ENCODE measurements around the gene GGA3.
A peak's percentile ranks its signal among the peaks of the same experiment; 100 is the strongest.
"Not testable (repeated sequence)": the region's sequence is repeated elsewhere in the genome, so short reads cannot be mapped to it uniquely, and the experiment has no call there.

Gene GGA3

GRCh38 chr17:75261336-75262111, at the start of gene GGA3, which contains the start of gene MRPS7:
TSS of gene GGA3 (minus strand) at chr17:75261606. CDS start at chr17:75261587, 19 bp downstream.
TSS of gene MRPS7 (plus strand) at chr17:75261879. CDS start at chr17:75261901, 22 bp downstream.
- peak; percentile 94 to 96 for DNase-seq

DNA sequence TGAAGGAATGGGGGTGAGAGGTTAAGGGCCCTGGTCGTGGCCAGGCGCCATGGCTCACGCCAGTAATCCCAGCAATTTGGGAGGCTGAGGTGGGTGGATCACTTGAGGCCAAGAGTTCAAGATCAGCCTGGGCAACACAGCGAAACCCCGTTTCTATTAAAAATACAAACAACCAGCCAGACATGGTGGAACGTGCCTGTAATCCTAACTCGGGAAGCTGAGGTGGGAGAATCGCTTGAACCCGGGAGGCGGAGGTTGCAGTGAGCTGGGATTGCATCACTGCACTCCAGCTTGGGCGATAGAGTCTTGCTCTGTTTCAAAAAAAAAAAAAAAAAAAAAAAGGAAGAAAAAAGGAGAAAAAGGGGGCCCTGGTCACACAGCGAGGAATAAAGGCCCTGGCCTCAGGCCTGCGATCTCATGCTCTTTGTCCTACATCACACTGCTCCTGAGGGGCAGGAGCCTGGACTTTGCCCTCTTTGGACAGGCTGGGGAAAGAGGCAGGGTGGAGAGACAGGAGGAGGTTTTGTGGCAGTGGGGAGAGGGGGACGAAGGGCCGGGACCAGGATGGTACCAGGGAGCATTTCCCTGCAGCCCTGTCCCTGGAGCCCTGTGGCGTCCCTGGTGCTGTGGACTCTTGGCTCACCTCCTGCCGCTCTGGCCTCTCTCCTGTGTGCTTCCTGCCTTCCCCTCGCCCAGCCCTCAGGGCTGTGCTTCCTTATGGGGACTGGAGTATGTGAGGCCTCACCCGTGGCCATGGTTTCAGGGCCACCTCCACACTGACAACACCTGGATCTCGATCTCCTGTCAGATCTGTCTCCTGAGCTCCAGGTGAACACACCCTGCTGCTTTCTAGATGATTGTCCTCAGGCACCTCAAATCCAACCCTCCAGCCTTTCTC, 47.6 kb upstream of the GGA3 start:
- DNase-seq: no peak

DNA sequence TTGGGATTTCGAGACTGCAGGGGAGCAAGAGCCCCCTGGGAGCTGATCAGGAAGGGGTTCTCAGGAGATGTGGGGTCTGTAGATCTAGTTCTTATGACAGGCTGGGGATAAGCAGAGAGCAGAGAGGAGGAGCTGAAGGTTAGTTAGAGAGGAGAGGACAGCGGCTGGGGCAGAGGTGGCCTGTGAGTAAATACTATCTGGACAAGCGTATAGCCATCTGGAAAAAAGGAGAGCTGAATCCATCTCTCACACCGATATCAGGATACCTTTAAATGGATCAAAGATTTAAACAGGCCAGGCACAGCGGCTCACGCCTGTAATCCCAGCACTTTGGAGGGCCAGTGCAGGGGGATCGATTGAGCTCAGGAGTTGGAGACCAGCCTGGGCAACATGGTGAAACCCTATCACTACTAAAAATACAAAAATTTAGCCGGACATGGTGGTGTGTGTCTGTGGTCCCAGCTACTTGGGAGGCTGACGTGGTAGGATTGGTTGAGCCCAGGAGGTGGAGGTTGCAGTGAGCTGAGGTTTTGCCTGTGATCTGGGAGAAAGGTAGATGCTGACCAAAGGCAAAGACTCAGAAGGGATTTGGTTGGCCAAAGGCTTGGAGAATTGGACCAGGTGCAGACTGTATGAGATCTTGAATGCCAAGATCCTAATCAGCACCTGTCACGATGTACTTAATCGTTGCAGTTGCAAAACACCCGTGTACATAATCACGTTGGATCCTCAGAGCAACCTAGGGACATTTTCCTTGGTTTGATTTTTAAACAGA, 46.7 kb upstream of the GGA3 start:
- DNase-seq: no peak

- DNase-seq: peak in 1 of 2 donors; percentile 64
Measured at GRCh38 chr17:75301502-75302206, 40.2 kb upstream of the GGA3 start.

GRCh38 chr17:75301049-75301448, 39.6 kb upstream of the GGA3 start:
- DNase-seq: peak in 1 of 2 donors; percentile 24

GRCh38 chr17:75300280-75300679, 38.9 kb upstream of the GGA3 start:
- no peak for DNase-seq

DNA sequence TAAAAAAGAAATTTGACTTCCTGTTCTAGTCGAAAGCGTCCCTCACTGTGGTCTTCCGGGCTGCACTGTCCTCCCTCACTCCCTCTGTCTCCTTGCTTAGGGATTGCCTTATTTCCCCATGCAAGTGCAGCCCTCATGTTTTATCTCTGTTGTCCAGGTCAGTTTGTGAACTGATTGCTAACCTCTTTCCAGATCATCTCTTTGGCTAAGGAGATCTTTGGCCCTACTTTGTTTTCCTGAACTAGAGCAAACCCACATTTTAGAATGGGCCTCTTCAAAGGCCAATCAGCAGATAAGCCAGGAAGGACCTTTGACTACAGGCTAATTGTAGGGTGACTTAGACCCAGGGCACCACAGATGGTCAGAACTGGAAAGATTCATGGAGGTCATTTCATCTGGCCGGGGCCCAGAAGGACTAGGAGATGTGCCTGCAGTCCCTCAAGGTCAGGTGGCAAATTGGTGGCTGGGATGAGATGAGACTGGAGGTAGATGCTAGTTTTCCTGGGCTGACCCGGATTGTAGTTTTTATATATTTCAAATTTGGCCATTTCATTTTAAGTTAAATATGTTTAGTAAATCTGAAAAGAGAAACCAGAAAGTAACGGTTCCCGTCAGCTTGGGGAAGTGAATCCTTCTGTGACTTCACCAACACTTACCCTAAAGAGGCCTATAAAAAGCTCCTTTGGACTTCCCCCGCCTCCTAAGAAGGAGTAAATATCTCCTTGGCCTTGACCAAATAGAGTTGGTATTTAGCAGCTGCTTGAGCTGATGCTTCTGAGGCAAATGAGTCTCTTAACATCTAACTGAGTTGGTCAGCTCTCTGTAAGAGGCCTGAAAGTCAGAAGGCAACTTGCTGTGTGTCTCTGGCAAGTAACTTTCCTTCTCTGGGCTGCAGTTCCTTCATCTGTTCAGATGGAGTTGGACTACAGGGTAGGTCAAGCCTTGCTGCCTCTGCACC, 34.1 kb upstream of the GGA3 start:
- peak; percentile 42 to 68 for DNase-seq

DNA sequence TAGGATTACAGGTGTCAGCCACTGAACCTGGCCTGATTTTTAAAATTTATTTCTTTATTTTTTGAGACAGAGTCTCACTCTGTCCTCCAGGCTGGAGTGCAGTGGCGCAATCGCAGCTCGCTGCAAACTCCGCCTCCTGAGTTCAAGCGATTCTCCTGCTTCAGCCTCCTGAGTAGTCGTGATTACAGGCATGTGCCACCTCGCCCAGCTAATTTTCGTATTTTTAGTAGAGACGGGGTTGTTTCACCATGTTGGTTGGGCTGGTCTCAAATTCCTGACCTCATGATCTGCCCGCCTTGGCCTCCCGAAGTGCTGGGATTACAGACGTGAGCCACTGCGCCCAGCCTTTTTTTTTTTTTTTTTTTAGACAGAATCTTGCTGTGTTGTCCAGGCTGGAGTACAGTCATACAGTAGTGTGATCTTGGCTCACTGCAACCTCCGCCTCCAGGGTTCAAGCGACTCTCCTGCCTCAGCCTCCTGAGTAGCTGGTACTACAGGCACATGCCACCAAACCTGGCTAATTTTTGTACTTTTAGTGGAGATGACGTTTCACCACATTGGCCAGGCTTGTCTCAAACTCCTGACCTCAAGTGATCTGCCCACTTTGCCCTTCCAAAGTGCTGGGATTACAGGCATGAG, 31.5 kb upstream of the GGA3 start:
- peak in 1 of 2 donors; percentile 37 for DNase-seq

GRCh38 chr17:75289832-75290337, 28.5 kb upstream of the GGA3 start:
- peak; percentile 66 to 78 for DNase-seq

DNA sequence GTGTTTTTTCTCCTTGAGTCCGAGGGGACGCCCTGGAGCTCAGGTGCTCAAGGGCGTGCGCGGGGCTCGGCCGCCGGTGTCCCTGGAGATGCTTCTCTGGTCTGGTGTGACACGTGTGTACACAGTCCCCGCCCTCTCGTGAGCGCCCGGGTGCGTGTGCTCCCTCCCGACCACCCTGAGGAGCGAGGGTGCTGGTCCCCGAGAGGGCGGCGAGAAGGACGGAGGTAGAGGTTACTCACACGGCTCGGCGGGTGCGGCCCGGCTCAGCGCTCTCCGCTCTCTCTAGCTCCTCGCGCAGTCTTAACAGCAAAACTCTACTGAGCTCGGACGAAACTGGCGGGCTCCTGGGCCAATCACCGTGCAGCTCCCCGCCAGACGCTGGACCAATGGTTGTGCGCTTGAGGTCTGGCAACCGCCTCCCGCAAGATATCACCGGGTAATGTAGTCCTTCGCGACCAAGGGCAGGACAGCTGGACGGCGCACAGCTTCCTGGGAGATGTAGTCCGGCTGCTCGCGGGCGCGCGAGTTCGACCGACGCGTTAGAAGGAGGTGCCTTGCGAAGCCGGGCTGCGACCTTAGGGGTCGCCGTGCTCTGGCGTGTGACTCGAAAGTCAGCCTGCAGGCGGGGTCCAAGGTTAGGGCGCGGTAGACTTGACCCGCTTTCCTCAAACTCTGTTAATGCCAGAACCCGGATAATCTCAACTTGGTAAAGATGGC, 27.9 kb upstream of the GGA3 start, which contains the start of gene SLC25A19:
Gene SLC25A19 (minus strand): TSS at position 319 of the 717 bp plus-strand sequence. CDS start 2,669 bp downstream, outside the sequence.
- DNase-seq: peak; percentile 98

GRCh38 chr17:75288770-75289114, 27.3 kb upstream of the GGA3 start:
- peak in 1 of 2 donors; percentile 27 for DNase-seq

DNA sequence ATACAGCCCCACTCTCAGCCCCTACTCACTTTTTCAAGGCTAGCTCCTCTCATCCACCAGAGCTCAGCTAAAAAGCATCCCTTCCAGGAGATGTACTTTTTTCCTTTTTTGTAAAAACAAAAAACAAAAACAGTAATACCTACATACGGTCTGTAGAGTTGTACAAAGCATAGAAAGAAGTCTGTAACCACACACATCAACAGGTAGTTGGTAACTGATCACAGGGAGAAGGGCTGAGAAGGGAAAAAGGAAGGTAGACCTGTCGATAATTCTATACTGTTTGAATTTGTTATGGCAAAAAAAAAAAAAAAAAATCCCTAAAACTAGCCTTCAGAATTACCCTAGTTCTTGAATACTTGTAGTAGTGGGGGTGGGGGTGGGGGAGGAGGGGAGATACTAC, 27.0 kb upstream of the GGA3 start:
- DNase-seq: no peak

- no peak for DNase-seq
Measured at GRCh38 chr17:75287221-75287620, 25.8 kb upstream of the GGA3 start.

- DNase-seq: no peak
Measured at GRCh38 chr17:75285123-75285522, 23.7 kb upstream of the GGA3 start.

GRCh38 chr17:75280189-75280588, 18.8 kb upstream of the GGA3 start:
- DNase-seq: not testable (repeated sequence)

DNA sequence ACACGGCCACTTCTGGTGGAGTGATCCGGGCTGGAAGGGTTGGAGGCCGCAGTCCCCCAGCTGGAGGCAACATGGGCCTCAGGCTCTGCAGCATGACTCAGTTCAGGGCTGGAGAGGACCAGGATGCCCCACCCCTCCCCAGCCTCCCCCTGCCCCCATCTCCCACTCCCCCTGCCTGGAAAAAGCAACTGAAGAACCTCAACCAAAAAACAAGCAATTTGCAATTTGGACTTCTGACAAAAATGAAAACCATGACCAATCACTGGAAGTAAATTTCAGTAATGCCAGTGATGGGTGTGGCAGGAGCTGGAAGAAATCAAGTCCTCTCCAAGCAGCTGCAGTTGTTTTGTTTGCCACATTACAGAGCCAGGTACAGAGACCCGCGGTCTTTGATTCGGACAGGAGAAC, 16.3 kb upstream of the GGA3 start:
- no peak for DNase-seq

- no peak for DNase-seq
Measured at GRCh38 chr17:75273977-75274708, 12.7 kb upstream of the GGA3 start.

GRCh38 chr17:75272848-75273184, 11.4 kb upstream of the GGA3 start:
- no peak for DNase-seq

Data from CD4-positive, alpha-beta T cell treated with Interleukin-4 for 1 hour (primary cell).